PC-3 (cell line): ENCODE data around the gene KRTAP10-4.

ENCODE experiments used
- EZH2phosphoT487 ChIP-seq: fragments of 300-600 bp; sonication (generic); IDR thresholded peaks from 2 replicates; pipeline ENCODE4 v1.6.1; 2018; ENCODE audit warnings: mild to moderate bottlenecking, antibody characterized with exemption, low read length, borderline replicate concordance
- TF ChIP-seq, protein P1 (sequence below): fragments of 300-600 bp; sonication (generic); conservative IDR thresholded peaks from 2 replicates; pipeline ENCODE4 v1.5.1; 2017; ENCODE audit warnings: antibody characterized with exemption, low read depth, mild to moderate bottlenecking, low read length

DNA sequence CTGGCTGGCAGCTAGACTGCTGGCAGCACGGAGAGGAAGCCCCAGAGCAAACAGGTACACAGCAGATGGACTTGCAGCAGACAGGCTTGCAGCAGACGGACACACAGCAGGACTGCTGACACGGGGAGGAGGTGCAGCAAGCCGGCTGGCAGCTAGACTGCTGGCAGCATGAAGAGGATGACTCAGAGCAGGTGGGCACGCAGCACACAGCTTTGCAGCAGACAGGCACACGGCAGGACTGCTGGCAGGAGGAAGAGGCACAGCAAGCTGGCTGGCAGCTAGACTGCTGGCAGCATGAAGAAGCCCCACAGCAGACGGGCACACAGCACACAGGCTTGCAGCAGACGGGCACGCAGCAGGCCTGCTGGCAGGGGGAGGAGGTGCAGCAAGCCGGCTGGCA, 22.7 kb upstream of the KRTAP10-4 start:
- no peak for TF ChIP-seq EZH2phosphoT487
- TF ChIP-seq, protein P1, sequence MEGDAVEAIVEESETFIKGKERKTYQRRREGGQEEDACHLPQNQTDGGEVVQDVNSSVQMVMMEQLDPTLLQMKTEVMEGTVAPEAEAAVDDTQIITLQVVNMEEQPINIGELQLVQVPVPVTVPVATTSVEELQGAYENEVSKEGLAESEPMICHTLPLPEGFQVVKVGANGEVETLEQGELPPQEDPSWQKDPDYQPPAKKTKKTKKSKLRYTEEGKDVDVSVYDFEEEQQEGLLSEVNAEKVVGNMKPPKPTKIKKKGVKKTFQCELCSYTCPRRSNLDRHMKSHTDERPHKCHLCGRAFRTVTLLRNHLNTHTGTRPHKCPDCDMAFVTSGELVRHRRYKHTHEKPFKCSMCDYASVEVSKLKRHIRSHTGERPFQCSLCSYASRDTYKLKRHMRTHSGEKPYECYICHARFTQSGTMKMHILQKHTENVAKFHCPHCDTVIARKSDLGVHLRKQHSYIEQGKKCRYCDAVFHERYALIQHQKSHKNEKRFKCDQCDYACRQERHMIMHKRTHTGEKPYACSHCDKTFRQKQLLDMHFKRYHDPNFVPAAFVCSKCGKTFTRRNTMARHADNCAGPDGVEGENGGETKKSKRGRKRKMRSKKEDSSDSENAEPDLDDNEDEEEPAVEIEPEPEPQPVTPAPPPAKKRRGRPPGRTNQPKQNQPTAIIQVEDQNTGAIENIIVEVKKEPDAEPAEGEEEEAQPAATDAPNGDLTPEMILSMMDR, result no peak
